Measurements from ENCODE around the gene KLHDC8B. TPM values are rescaled to one million over a fixed set of nuclear protein-coding genes. Genes with fewer than 3 reads are reported as not detected.

KLHDC8B gene
- total and polyA plus RNA-seq, 10 of the 15 experiments (the other 5 are each of a cell fraction or from before 2014, with no cell fraction given) = 0.31 to 1.5 (median 0.85) TPM; not detected in 1

GRCh38 chr3:49177073-49177472, 5.7 kb downstream of the KLHDC8B start:
- H2AFZ ChIP-seq (ENCODE audit: control insufficient read depth, low read depth, low read length) = no peak overlapping the region
- H3K4me3 ChIP-seq = no peak overlapping the region
- in situ Hi-C loops (cut with MboI) = no loop called here
- H4K20me1 ChIP-seq (ENCODE audit: control insufficient read depth, insufficient read depth) = no peaks in the 10 kb centered on the region
- ATAC-seq (no peak), FAIRE-seq (no peak), DNase-seq (ENCODE audit: low read depth, low spot score) (no peak)
- TF ChIP-seq CREM (IDR thresholded peaks at IDR 0.05; ENCODE audit: low read depth) (no peak), EZH2 (IDR thresholded peaks at IDR 0.05; ENCODE audit: borderline replicate concordance, control insufficient read depth, low read depth, low read length) (no peak), EP300 (IDR thresholded peaks at IDR 0.05; ENCODE audit: borderline replicate concordance in 1 of 2, control insufficient read depth in 1 of 2, low read depth in 2 of 2, low read length in 2 of 2) (no peak), ZNF274 (IDR thresholded peaks at IDR 0.05; ENCODE audit: insufficient read depth, insufficient read length) (no peak), STAT1 (conservative IDR thresholded peaks at IDR 0.05) (no peak), SIN3A (IDR thresholded peaks at IDR 0.05; ENCODE audit: low read depth, low read length) (no peak), NFYB (IDR thresholded peaks at IDR 0.05; ENCODE audit: insufficient read depth, low read depth, low read length) (no peak), WRNIP1 (IDR thresholded peaks at IDR 0.05; ENCODE audit: borderline replicate concordance, low read depth, low read length) (no peak), GATAD2B (conservative IDR thresholded peaks at IDR 0.05; ENCODE audit: low read depth) (no peak), CUX1 (IDR thresholded peaks at IDR 0.05; ENCODE audit: insufficient replicate concordance, low read depth, low read length) (no peak)
- RAD21 ChIA-PET (ENCODE audit: unreplicated experiment) = no interaction called here
- no peak overlapping the region for H3K27ac ChIP-seq (ENCODE audit: control insufficient read depth, insufficient read depth)
- H3K9me3 ChIP-seq (replicated peaks; ENCODE audit: control insufficient read depth, insufficient read depth, low read length) = no peaks in the 10 kb centered on the region
- H3K79me2 ChIP-seq (ENCODE audit: control insufficient read depth, insufficient read depth, low read length) = no peaks in the 10 kb centered on the region
- 42% methylated on average over 2 of the region's 2 CpGs for WGBS (ENCODE audit: insufficient coverage, insufficient replicate concordance, low lambda C conversion rate, missing lambda C conversion rate)
- no peaks in the 10 kb centered on the region for H3K4me1 ChIP-seq (ENCODE audit: control insufficient read depth, insufficient read depth, low read length)
- H3K36me3 ChIP-seq (ENCODE audit: control insufficient read depth in 2 of 2, insufficient read depth in 2 of 2, low read length in 1 of 2) = no peaks in the 10 kb centered on the region
- CTCF ChIA-PET = interaction anchor here (0.6 kb wide), 1 partner anchor 268 kb away, joined by 3 read pairs; no protein-coding TSS in a partner anchor
- SMC1A ChIA-PET (ENCODE audit: uncharacterized antibody, unreplicated experiment) = interaction anchor here (0.5 kb wide), 1 partner anchor 439 kb away, joined by 3 read pairs; no protein-coding TSS in a partner anchor
- no TSS peak for BruUV-seq (replicated peaks)
- no peak overlapping the region for H3K9ac ChIP-seq (ENCODE audit: control insufficient read depth, insufficient read depth, low read length)
- no peaks in the 10 kb centered on the region for H3K27me3 ChIP-seq (replicated peaks in 1 of 2; ENCODE audit: control insufficient read depth in 2 of 2, insufficient read depth in 2 of 2, low read length in 1 of 2)
- H3K4me2 ChIP-seq (ENCODE audit: control insufficient read depth, insufficient read depth) = no peak overlapping the region
- POLR2A ChIA-PET = no interaction called here
- intact Hi-C loops (cut with micrococcal nuclease; ENCODE audit: unreplicated experiment) = no loop called here

Data from GM12878 (cell line).